Liver (tissue), 9 donors: ENCODE results near the gene PTPRC. TPM values are rescaled to one million over a fixed set of nuclear protein-coding genes. Genes with fewer than 3 reads are reported as not detected.

Source experiments
- DNase-seq: peaks from one replicate; pipeline ENCODE4 v3.0.0-alpha.2; 2017; ENCODE audit warnings: low spot score
- H3K27ac ChIP-seq, 2 donors: one replicate each; pipeline ENCODE4 v1.7.0; 2013; ENCODE audit warnings: inconsistent platforms in 2 of 2, low read length in 2 of 2, control low read depth in 1 of 2, low read depth in 1 of 2, mild to moderate bottlenecking in 1 of 2
- H3K27me3 ChIP-seq, 4 donors: one replicate each; pipeline versions ENCODE4 v1.6.1 to v1.7.0; 2013; ENCODE audit warnings: low read length in 3 of 4, inconsistent platforms in 1 of 4, mild to moderate bottlenecking in 1 of 4, moderate library complexity in 1 of 4; ENCODE audit not compliant: control insufficient read depth in 4 of 4, insufficient read depth in 4 of 4
- H3K36me3 ChIP-seq, 4 donors: one replicate each; pipeline versions ENCODE4 v1.6.1 to v1.7.0; 2013; ENCODE audit warnings: low read length in 3 of 4, mild to moderate bottlenecking in 3 of 4, low read depth in 1 of 4, moderate library complexity in 1 of 4; ENCODE audit not compliant: control insufficient read depth in 4 of 4, insufficient read depth in 3 of 4
- H3K4me1 ChIP-seq, 4 donors: one replicate each; pipeline versions ENCODE4 v1.6.1 to v1.7.0; 2013; ENCODE audit warnings: low read length in 3 of 4, mild to moderate bottlenecking in 3 of 4, moderate library complexity in 1 of 4; ENCODE audit not compliant: control insufficient read depth in 4 of 4, insufficient read depth in 4 of 4
- H3K4me3 ChIP-seq, 3 donors: one replicate each; pipeline versions ENCODE4 v1.6.1 to v1.7.0; 2013; ENCODE audit warnings: low read length in 3 of 3, control low read depth in 1 of 3, low read depth in 1 of 3, mild to moderate bottlenecking in 1 of 3
- H3K9ac ChIP-seq, 2 donors: one replicate each; pipeline ENCODE4 v1.7.0; 2013; ENCODE audit warnings: low read length in 2 of 2, mild to moderate bottlenecking in 2 of 2, moderate library complexity in 2 of 2, control low read depth in 1 of 2, low read depth in 1 of 2
- H3K9me3 ChIP-seq, 4 donors: one replicate each; pipeline versions ENCODE4 v1.6.1 to v1.7.0; 2013; ENCODE audit warnings: low read length in 3 of 4; ENCODE audit not compliant: control insufficient read depth in 4 of 4
- ATF3 ChIP-seq: IDR thresholded peaks from 2 replicates; pipeline ENCODE4 v1.6.1; 2016; ENCODE audit warnings: antibody characterized with exemption
- EGR1 ChIP-seq, 2 donors: IDR thresholded peaks; 2 replicates each; pipeline ENCODE4 v1.6.1; 2016 to 2018; ENCODE audit warnings: antibody characterized with exemption in 2 of 2, low read depth in 2 of 2
- FOXA1 ChIP-seq: IDR thresholded peaks from 2 replicates; pipeline ENCODE4 v1.6.1; 2016; ENCODE audit warnings: antibody characterized with exemption
- FOXA2 ChIP-seq: IDR thresholded peaks from 2 replicates; pipeline ENCODE4 v1.6.1; 2016; ENCODE audit warnings: antibody characterized with exemption
- GABPA ChIP-seq, 2 donors: IDR thresholded peaks in 1 of 2; conservative IDR thresholded peaks in 1 of 2; 2 replicates each; pipeline ENCODE4 v1.6.1; 2016; ENCODE audit warnings: antibody characterized with exemption in 2 of 2, mild to moderate bottlenecking in 1 of 2, moderate library complexity in 1 of 2
- HNF4A ChIP-seq, 2 donors: conservative IDR thresholded peaks; 2 replicates each; pipeline ENCODE4 v1.6.1; 2016; ENCODE audit warnings: antibody characterized with exemption in 2 of 2, mild to moderate bottlenecking in 2 of 2
- HNF4G ChIP-seq: IDR thresholded peaks from 2 replicates; pipeline ENCODE4 v1.6.1; 2016; ENCODE audit warnings: antibody characterized with exemption
- JUND ChIP-seq, 2 donors: IDR thresholded peaks; 2 replicates each; pipeline ENCODE4 v1.6.1; 2016; ENCODE audit warnings: antibody characterized with exemption in 2 of 2
- NR2F2 ChIP-seq: IDR thresholded peaks from 2 replicates; pipeline ENCODE4 v1.6.1; 2016; ENCODE audit warnings: antibody characterized with exemption
- RAD21 ChIP-seq, 2 donors: IDR thresholded peaks; 2 replicates each; pipeline ENCODE4 v1.6.1; 2016; ENCODE audit warnings: antibody characterized with exemption in 2 of 2, mild to moderate bottlenecking in 2 of 2
- RXRA ChIP-seq, 2 donors: IDR thresholded peaks; 2 replicates each; pipeline ENCODE4 v1.6.1; 2017 to 2018; ENCODE audit warnings: antibody characterized with exemption in 2 of 2, mild to moderate bottlenecking in 1 of 2
- SP1 ChIP-seq: IDR thresholded peaks from 2 replicates; pipeline ENCODE4 v1.6.1; 2018; ENCODE audit warnings: antibody characterized with exemption, mild to moderate bottlenecking
- TAF1 ChIP-seq: conservative IDR thresholded peaks from 2 replicates; pipeline ENCODE4 v1.6.1; 2016; ENCODE audit warnings: antibody characterized with exemption, mild to moderate bottlenecking
- YY1 ChIP-seq: IDR thresholded peaks from 2 replicates; pipeline ENCODE4 v1.6.1; 2016; ENCODE audit warnings: antibody characterized with exemption, mild to moderate bottlenecking
- WGBS: extraction: QIAGEN DNeasy Blood & Tissue Kit; methylation state at CpG from one replicate; pipeline ENCODE4 v1.1.7; 2013; 5-methylcytosine and 5-hydroxymethylcytosine counted together
- polyA plus RNA-seq, 2 donors: library from polyadenylated mRNA; stranded (reverse) in 1 of 2; unstranded in 1 of 2; fragments of 200-250 nt in 1 of 2; fragments of >200 nt in 1 of 2; fragmentation: Nextera tagmentation in 1 of 2; extraction: Ambion mirVana in 1 of 2; gene quantifications; one replicate each; pipeline versions ENCODE4 v1.2.1 to v1.2.3, GENCODE V29; 2013 to 2015
- total RNA-seq, 2 donors: library from RNA; depleted of rRNA; stranded (reverse); fragments of >200 nt; gene quantifications; one replicate each; pipeline ENCODE4 v1.2.3, GENCODE V29; 2014
- TF ChIP-seq, protein P1 (sequence below): IDR thresholded peaks from 2 replicates; pipeline ENCODE4 v1.6.1; 2016; ENCODE audit warnings: antibody characterized with exemption
- TF ChIP-seq, protein P2 (sequence below): IDR thresholded peaks from 2 replicates; pipeline ENCODE4 v1.6.1; 2016; ENCODE audit warnings: antibody characterized with exemption, mild to moderate bottlenecking
- TF ChIP-seq, protein P3 (sequence below): fragments of 150-350 bp; IDR thresholded peaks from 2 replicates; pipeline ENCODE4 v1.5.1; 2017; ENCODE audit warnings: improper control_type of control experiment, low read depth, low read length; ENCODE audit not compliant: missing input control
- TF ChIP-seq, protein P4 (sequence below): IDR thresholded peaks from 2 replicates; pipeline ENCODE4 v1.6.1; 2016; ENCODE audit warnings: antibody characterized with exemption
- donor health status: healthy.
- donor health status: healthy.
- donor health status: healthy.
- donor health status: healthy.
- donor health status: healthy.

The PTPRC gene
- total and polyA plus RNA-seq, 4 donors: 5.8 to 34.1 (median 16.2) TPM

DNA sequence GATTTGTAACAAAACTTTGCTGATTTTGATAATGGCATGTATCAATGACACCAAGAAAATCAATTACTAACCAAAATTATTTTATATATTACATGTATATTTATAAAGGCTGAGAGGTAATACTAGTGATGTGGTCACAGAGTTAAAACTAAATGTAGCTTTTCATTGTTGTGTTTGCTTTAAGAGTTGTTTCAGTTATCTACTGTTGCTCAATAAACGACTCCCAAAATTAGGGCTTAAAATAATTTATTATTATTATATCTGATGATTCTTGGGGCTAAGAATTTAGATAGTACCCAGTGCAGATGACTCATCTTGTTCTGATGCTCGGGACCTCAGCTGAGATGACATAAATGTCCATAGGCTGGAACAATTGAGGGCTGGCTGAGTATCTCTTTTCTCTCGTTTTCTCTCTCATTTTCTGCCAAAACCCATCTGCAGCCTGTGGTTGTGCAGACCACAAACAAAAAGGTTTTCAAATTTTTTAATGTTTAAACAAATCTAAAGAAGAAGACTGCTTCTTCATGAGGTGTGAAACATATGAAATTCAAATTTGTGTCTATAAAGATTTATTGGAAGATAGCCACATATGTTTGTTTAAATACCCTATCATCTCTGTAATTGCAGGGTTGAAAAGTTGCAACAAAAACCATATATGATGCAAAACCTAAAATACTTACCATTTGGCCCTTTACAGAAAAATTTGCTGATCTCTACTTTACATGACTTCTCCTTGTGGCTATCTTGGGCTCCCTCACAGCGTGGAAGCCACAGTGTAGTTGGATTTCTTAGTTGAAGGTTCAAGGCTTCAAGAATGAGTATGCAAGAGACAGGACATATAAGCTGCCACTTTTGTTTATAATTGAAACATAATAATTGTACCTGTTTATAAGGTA is 14.8 kb upstream of the PTPRC start:
- no peak for TF ChIP-seq FOXA1
- no peak for TF ChIP-seq HNF4A (conservative IDR thresholded peaks at IDR 0.05)
- no peak for TF ChIP-seq ATF3
- TF ChIP-seq NR2F2: no peak
- no peak for TF ChIP-seq RAD21 (IDR thresholded peaks at IDR 0.05)
- TF ChIP-seq FOXA2: no peak
- no peak for TF ChIP-seq EGR1 (IDR thresholded peaks at IDR 0.05; ENCODE audit: low read depth in 2 of 2)
- TF ChIP-seq, protein P1, sequence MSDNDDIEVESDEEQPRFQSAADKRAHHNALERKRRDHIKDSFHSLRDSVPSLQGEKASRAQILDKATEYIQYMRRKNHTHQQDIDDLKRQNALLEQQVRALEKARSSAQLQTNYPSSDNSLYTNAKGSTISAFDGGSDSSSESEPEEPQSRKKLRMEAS: no peak
- TF ChIP-seq, protein P2, sequence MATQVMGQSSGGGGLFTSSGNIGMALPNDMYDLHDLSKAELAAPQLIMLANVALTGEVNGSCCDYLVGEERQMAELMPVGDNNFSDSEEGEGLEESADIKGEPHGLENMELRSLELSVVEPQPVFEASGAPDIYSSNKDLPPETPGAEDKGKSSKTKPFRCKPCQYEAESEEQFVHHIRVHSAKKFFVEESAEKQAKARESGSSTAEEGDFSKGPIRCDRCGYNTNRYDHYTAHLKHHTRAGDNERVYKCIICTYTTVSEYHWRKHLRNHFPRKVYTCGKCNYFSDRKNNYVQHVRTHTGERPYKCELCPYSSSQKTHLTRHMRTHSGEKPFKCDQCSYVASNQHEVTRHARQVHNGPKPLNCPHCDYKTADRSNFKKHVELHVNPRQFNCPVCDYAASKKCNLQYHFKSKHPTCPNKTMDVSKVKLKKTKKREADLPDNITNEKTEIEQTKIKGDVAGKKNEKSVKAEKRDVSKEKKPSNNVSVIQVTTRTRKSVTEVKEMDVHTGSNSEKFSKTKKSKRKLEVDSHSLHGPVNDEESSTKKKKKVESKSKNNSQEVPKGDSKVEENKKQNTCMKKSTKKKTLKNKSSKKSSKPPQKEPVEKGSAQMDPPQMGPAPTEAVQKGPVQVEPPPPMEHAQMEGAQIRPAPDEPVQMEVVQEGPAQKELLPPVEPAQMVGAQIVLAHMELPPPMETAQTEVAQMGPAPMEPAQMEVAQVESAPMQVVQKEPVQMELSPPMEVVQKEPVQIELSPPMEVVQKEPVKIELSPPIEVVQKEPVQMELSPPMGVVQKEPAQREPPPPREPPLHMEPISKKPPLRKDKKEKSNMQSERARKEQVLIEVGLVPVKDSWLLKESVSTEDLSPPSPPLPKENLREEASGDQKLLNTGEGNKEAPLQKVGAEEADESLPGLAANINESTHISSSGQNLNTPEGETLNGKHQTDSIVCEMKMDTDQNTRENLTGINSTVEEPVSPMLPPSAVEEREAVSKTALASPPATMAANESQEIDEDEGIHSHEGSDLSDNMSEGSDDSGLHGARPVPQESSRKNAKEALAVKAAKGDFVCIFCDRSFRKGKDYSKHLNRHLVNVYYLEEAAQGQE: no peak
- no peak for TF ChIP-seq JUND (IDR thresholded peaks at IDR 0.05)
- TF ChIP-seq SP1: no peak
- TF ChIP-seq HNF4G: no peak
- TF ChIP-seq, protein P3, sequence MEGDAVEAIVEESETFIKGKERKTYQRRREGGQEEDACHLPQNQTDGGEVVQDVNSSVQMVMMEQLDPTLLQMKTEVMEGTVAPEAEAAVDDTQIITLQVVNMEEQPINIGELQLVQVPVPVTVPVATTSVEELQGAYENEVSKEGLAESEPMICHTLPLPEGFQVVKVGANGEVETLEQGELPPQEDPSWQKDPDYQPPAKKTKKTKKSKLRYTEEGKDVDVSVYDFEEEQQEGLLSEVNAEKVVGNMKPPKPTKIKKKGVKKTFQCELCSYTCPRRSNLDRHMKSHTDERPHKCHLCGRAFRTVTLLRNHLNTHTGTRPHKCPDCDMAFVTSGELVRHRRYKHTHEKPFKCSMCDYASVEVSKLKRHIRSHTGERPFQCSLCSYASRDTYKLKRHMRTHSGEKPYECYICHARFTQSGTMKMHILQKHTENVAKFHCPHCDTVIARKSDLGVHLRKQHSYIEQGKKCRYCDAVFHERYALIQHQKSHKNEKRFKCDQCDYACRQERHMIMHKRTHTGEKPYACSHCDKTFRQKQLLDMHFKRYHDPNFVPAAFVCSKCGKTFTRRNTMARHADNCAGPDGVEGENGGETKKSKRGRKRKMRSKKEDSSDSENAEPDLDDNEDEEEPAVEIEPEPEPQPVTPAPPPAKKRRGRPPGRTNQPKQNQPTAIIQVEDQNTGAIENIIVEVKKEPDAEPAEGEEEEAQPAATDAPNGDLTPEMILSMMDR: no peak
- no peak for TF ChIP-seq YY1
- TF ChIP-seq TAF1: no peak
- no peak for TF ChIP-seq GABPA (IDR thresholded peaks at IDR 0.05 in 1 of 2, conservative IDR thresholded peaks at IDR 0.05 in 1 of 2)
- TF ChIP-seq, protein P4, sequence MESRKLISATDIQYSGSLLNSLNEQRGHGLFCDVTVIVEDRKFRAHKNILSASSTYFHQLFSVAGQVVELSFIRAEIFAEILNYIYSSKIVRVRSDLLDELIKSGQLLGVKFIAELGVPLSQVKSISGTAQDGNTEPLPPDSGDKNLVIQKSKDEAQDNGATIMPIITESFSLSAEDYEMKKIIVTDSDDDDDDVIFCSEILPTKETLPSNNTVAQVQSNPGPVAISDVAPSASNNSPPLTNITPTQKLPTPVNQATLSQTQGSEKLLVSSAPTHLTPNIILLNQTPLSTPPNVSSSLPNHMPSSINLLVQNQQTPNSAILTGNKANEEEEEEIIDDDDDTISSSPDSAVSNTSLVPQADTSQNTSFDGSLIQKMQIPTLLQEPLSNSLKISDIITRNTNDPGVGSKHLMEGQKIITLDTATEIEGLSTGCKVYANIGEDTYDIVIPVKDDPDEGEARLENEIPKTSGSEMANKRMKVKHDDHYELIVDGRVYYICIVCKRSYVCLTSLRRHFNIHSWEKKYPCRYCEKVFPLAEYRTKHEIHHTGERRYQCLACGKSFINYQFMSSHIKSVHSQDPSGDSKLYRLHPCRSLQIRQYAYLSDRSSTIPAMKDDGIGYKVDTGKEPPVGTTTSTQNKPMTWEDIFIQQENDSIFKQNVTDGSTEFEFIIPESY: no peak
- no peak for TF ChIP-seq RXRA (IDR thresholded peaks at IDR 0.05)
- Histone ChIP-seq H3K27ac (no peak overlapping the region), H3K27me3 (no peaks in the 10 kb centered on the region), H3K4me1 (no peaks in the 10 kb centered on the region), H3K9me3 (no peaks in the 10 kb centered on the region), H3K4me3 (no peak overlapping the region), H3K9ac (no peak overlapping the region), H3K36me3 (no peaks in the 10 kb centered on the region)
- 68% methylated on average over 4 of the region's 4 CpGs for WGBS
- no peak for DNase-seq
